ENCODE measurements around the gene ZNF436. TPM values are rescaled to one million over a fixed set of nuclear protein-coding genes. Genes with fewer than 3 reads are reported as not detected.

The ZNF436 gene
- total and polyA plus RNA-seq, 2 of the 13 experiments (the other 11 are each of a cell fraction or from before 2014, with no cell fraction given): 4.3 to 9.9 TPM

DNA sequence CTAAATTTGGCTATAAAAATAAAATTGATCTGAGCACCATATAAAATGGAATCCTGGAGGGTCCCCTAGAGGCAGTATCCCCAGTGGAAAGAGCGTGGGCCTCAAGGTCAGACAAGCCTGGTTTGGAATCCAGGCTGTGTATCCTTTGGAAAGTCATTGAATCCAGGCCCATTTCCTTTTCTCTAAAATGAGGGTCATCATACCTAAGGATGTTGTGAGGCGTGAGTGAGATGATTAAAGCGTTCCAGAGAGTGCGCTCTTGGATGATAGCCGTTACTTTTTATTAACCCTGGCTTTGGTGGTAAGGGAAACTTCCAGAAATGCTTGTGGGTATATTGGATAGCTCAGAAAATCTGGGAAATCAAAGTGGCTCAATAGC is 683 bp upstream of the ZNF436 start:
- WGBS (ENCODE audit: low lambda C conversion rate): 92% methylated on average over 5 of the region's 5 CpGs
- in situ Hi-C loops (cut with HindIII; ENCODE audit: extremely low pct_ligation_motif_present, low pct_unique_long_range_greater_than_20kb): no loop called here
- Histone ChIP-seq H3K4me1 (ENCODE audit: insufficient read depth, low read length) (peaks cover 52% of the 10 kb centered on the region), H3K4me3 (replicated peaks in 1 of 3; ENCODE audit: insufficient read depth in 1 of 3, low read depth in 2 of 3, low read length in 3 of 3) (peak overlapping the region; percentile 92 to 99 (median 93); a peak in 5 of 6 replicates), H3K79me2 (ENCODE audit: insufficient read depth, low read length) (peaks cover 30% of the 10 kb centered on the region), H2AFZ (ENCODE audit: low read length) (no peak overlapping the region), H3K27ac (ENCODE audit: extremely low read length, insufficient read depth, low read length) (peak overlapping the region; percentile 96), H3K36me3 (replicated peaks in 1 of 2; ENCODE audit: control insufficient read depth in 1 of 2, insufficient read depth in 2 of 2, low read length in 2 of 2) (no peaks in the 10 kb centered on the region; a peak in 2 of 5 replicates), H3K9me3 (ENCODE audit: low read length) (no peaks in the 10 kb centered on the region), H3K4me2 (ENCODE audit: low read depth, low read length) (peak overlapping the region; percentile 97), H3K27me3 (ENCODE audit: control insufficient read depth in 1 of 2, insufficient read depth in 2 of 2, low read length in 2 of 2) (no peaks in the 10 kb centered on the region; a peak in 1 of 5 replicates), H3K9ac (ENCODE audit: insufficient read depth, low read depth, low read length) (peak overlapping the region; percentile 96; the same call in 1 of the 2 replicates), H4K20me1 (ENCODE audit: insufficient read depth, low read length) (no peaks in the 10 kb centered on the region)
- POLR2A ChIA-PET: interaction anchor here (3.5 kb wide), 1 partner anchor 25 kb away, joined by 130 read pairs; the partner anchor contains the start of gene HNRNPR
- intact Hi-C loops (cut with micrococcal nuclease; ENCODE audit: unreplicated experiment): no loop called here
- no peak for ATAC-seq
- CTCF ChIA-PET (ENCODE audit: low intra/inter-chr PET ratio, low total read pairs): no interaction called here
- DNase-seq (ENCODE audit: low spot score): no peak
- FAIRE-seq: no peak
- TF ChIP-seq ZNF670 (CRISPR knock-in tag; IDR thresholded peaks at IDR 0.05; ENCODE audit: borderline replicate concordance) (no peak), SATB2 (CRISPR knock-in tag; IDR thresholded peaks at IDR 0.05) (no peak), FOSL2 (CRISPR knock-in tag; IDR thresholded peaks at IDR 0.05) (no peak), ZNF567 (CRISPR knock-in tag; IDR thresholded peaks at IDR 0.05; ENCODE audit: borderline replicate concordance) (no peak), SP5 (CRISPR knock-in tag; IDR thresholded peaks at IDR 0.05; ENCODE audit: borderline replicate concordance, low read depth) (no peak), ZNF879 (CRISPR knock-in tag; IDR thresholded peaks at IDR 0.05) (no peak), GTF2F1 (IDR thresholded peaks at IDR 0.05; ENCODE audit: low read length) (no peak), HNRNPUL1 (IDR thresholded peaks at IDR 0.05; ENCODE audit: low read depth, low read length) (no peak), EP300 (IDR thresholded peaks at IDR 0.05; ENCODE audit: low read depth in 2 of 2, low read length in 2 of 2) (no peak), EP300 (CRISPR knock-in tag; IDR thresholded peaks at IDR 0.05; ENCODE audit: borderline replicate concordance) (no peak), ZNF788 (CRISPR knock-in tag; IDR thresholded peaks at IDR 0.05; ENCODE audit: borderline replicate concordance) (no peak), TRIM24 (CRISPR knock-in tag; IDR thresholded peaks at IDR 0.05) (no peak), ZNF546 (CRISPR knock-in tag; conservative IDR thresholded peaks at IDR 0.05) (no peak), PITX1 (CRISPR knock-in tag; IDR thresholded peaks at IDR 0.05) (no peak), ARHGAP35 (CRISPR knock-in tag; IDR thresholded peaks at IDR 0.05; ENCODE audit: borderline replicate concordance) (no peak), FOXA1 (IDR thresholded peaks at IDR 0.05) (no peak), FOXA1 (CRISPR knock-in tag; IDR thresholded peaks at IDR 0.05) (no peak)
- TF ChIP-seq, protein P1, sequence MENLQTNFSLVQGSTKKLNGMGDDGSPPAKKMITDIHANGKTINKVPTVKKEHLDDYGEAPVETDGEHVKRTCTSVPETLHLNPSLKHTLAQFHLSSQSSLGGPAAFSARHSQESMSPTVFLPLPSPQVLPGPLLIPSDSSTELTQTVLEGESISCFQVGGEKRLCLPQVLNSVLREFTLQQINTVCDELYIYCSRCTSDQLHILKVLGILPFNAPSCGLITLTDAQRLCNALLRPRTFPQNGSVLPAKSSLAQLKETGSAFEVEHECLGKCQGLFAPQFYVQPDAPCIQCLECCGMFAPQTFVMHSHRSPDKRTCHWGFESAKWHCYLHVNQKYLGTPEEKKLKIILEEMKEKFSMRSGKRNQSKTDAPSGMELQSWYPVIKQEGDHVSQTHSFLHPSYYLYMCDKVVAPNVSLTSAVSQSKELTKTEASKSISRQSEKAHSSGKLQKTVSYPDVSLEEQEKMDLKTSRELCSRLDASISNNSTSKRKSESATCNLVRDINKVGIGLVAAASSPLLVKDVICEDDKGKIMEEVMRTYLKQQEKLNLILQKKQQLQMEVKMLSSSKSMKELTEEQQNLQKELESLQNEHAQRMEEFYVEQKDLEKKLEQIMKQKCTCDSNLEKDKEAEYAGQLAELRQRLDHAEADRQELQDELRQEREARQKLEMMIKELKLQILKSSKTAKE (CRISPR knock-in tag; IDR thresholded peaks at IDR 0.05; ENCODE audit: borderline replicate concordance): no peak
- no TSS peak for BruUV-seq (replicated peaks)

All from HepG2 (cell line).